WTC11 (cell line): ENCODE measurements around the gene PRRX1.

ENCODE experiments used
- CREM ChIP-seq: sonication (generic); formaldehyde crosslinking; IDR thresholded peaks from 2 replicates; pipeline ENCODE4 v1.8.1; 2022; ENCODE audit warnings: mild to moderate bottlenecking, missing genetic modification reagents, moderate library complexity
- TF ChIP-seq, protein P1 (sequence below): fragments of 200-600 bp; IDR thresholded peaks from 2 replicates; pipeline ENCODE4 v1.8.0; 2022; ENCODE audit warnings: antibody characterized with exemption
- TF ChIP-seq, protein P2 (sequence below): sonication (generic); formaldehyde crosslinking; IDR thresholded peaks from 2 replicates; pipeline ENCODE4 v1.8.0; 2022; ENCODE audit warnings: mild to moderate bottlenecking, missing genetic modification reagents

DNA sequence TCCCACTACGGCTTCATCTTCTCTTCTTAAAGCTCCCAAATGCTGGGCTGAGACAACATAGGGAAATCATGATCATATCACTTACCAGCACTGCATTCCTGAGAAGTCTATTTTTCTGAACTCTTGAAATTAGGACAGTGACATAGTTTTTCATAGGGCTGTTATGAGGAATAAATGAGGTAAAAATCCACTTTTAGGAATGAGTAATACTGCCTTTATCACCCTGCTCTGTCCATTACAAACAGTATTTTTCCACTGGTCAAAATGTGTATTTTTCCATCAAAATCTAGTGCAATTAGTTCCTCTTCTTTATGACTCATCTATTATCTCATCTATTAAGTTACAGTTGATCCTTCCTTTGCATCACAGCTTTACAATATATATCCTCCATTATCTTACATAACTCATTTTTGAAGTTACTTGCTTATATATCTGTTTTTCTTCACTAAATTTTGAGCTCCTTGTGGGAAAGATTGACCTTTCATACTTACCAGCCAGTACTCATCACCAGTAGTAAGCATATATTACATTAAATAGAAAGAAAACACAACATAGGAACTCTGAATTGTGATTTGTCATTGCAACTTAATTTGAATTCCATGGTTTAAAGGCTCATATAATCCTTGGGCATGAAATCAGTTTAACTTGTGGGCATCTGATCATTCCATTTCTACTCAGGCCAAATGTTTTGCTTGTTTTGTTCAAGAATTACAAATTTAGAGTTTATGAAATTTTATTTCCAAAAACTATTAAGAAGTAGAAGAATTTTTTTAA lies 37.1 kb downstream of the PRRX1 start:
- no peak for TF ChIP-seq CREM (CRISPR knock-in tag)
- TF ChIP-seq, protein P1, sequence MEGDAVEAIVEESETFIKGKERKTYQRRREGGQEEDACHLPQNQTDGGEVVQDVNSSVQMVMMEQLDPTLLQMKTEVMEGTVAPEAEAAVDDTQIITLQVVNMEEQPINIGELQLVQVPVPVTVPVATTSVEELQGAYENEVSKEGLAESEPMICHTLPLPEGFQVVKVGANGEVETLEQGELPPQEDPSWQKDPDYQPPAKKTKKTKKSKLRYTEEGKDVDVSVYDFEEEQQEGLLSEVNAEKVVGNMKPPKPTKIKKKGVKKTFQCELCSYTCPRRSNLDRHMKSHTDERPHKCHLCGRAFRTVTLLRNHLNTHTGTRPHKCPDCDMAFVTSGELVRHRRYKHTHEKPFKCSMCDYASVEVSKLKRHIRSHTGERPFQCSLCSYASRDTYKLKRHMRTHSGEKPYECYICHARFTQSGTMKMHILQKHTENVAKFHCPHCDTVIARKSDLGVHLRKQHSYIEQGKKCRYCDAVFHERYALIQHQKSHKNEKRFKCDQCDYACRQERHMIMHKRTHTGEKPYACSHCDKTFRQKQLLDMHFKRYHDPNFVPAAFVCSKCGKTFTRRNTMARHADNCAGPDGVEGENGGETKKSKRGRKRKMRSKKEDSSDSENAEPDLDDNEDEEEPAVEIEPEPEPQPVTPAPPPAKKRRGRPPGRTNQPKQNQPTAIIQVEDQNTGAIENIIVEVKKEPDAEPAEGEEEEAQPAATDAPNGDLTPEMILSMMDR, result no peak
- TF ChIP-seq, protein P2, sequence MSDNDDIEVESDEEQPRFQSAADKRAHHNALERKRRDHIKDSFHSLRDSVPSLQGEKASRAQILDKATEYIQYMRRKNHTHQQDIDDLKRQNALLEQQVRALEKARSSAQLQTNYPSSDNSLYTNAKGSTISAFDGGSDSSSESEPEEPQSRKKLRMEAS (CRISPR knock-in tag), result no peak
